CD8-positive, alpha-beta memory T cell (primary cell): ENCODE results near the gene SLC24A3. TPM values are rescaled to one million over a fixed set of nuclear protein-coding genes. Genes with fewer than 3 reads are reported as not detected.

Source experiments
- CTCF ChIA-PET: fragments of 350-600 bp; sonication (Branson Sonifier 250); formaldehyde crosslinking; loops from one replicate; lab custom pipeline; 2021; ENCODE audit warnings: antibody characterized with exemption; lab: Charles Lee
- POLR2A ChIA-PET: fragments of 350-600 bp; sonication (Branson Sonifier 250); formaldehyde crosslinking; loops from one replicate; lab custom pipeline; 2021; ENCODE audit warnings: antibody characterized with exemption; lab: Charles Lee
- DNase-seq, 5 donors: peaks; one replicate each; pipeline versions ENCODE4 v3.0.0 to v3.0.0-alpha.2; 2020 to 2022; ENCODE audit warnings: mixed read lengths in 1 of 5
- H3K27ac ChIP-seq: one replicate; pipeline ENCODE4 v1.7.0; 2013; ENCODE audit warnings: low read depth, mild to moderate bottlenecking, low read length, moderate library complexity
- H3K27me3 ChIP-seq: 2 replicates; pipeline ENCODE4 v1.7.0; 2013; ENCODE audit warnings: low read length, mild to moderate bottlenecking; ENCODE audit not compliant: insufficient read depth, poor library complexity, severe bottlenecking
- H3K36me3 ChIP-seq: 2 replicates; pipeline ENCODE4 v1.7.0; 2013; ENCODE audit warnings: mild to moderate bottlenecking, low read length, moderate library complexity; ENCODE audit not compliant: insufficient read depth
- H3K4me1 ChIP-seq: 2 replicates; pipeline ENCODE4 v1.7.0; 2013; ENCODE audit warnings: mild to moderate bottlenecking, low read length, moderate library complexity; ENCODE audit not compliant: insufficient read depth
- H3K4me3 ChIP-seq: 2 replicates; pipeline ENCODE4 v1.7.0; 2013; ENCODE audit warnings: mild to moderate bottlenecking, low read length
- H3K9me3 ChIP-seq: 2 replicates; pipeline ENCODE4 v1.7.0; 2013; ENCODE audit warnings: mild to moderate bottlenecking, low read length
- H3K27ac Mint-ChIP-seq, 8 donors: one replicate each; pipeline ENCODE4 v1.8.0; 2020 to 2021; ENCODE audit warnings: mixed read lengths in 8 of 8, mild to moderate bottlenecking in 6 of 8, inconsistent platforms in 3 of 8, moderate library complexity in 3 of 8
- H3K27me3 Mint-ChIP-seq, 2 donors: one replicate each; pipeline ENCODE4 v1.8.0; 2020 to 2021; ENCODE audit warnings: mixed read lengths in 2 of 2, mild to moderate bottlenecking in 1 of 2, moderate library complexity in 1 of 2
- H3K36me3 Mint-ChIP-seq, 3 donors: one replicate each; pipeline ENCODE4 v1.8.0; 2020 to 2021; ENCODE audit warnings: mixed read lengths in 3 of 3, inconsistent platforms in 1 of 3, mild to moderate bottlenecking in 1 of 3
- H3K4me1 Mint-ChIP-seq, 3 donors: one replicate each; pipeline ENCODE4 v1.8.0; 2020 to 2021; ENCODE audit warnings: mixed read lengths in 3 of 3, inconsistent platforms in 1 of 3, mild to moderate bottlenecking in 1 of 3
- H3K4me3 Mint-ChIP-seq, 7 donors: one replicate each; pipeline ENCODE4 v1.8.0; 2020 to 2021; ENCODE audit warnings: mixed read lengths in 7 of 7, mild to moderate bottlenecking in 6 of 7, moderate library complexity in 4 of 7, inconsistent platforms in 2 of 7
- H3K9me3 Mint-ChIP-seq, 5 donors: one replicate each; pipeline ENCODE4 v1.8.0; 2020 to 2022; ENCODE audit warnings: mixed read lengths in 5 of 5, mild to moderate bottlenecking in 3 of 5, moderate library complexity in 2 of 5, inconsistent platforms in 1 of 5
- polyA plus RNA-seq: library from polyadenylated mRNA; unstranded; fragments of 300-500 nt; fragmentation: Illumina TruSeq; gene quantifications from one replicate; pipeline ENCODE4 v1.2.3, GENCODE V29; 2021
- total RNA-seq, 2 experiments: library from RNA; stranded (reverse); gene quantifications; one replicate each; pipeline ENCODE4 v1.2.3, GENCODE V29; 2021

The SLC24A3 gene
- total and polyA plus RNA-seq, 3 experiments from 2014 or later: not detected

DNA sequence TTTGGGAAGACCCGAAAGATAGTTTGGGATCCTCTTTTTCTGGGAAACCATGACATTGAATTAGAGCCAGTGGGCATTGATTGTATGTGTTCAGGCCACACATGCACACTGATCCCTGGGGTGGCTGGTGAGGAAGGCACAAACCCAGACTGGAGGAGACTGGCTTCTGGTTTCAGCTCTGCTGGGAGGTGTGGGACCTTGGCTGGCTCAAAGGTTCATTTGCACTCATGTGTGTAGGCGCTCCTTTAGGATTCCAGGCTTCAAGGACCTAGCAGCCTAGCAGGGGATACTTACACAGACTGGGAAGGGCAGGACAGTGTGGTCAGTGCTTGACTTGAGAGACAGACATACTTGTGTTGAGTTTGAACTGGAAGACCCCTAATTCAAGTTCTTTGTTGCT, 552.8 kb downstream of the SLC24A3 start:
- H3K9me3 ChIP-seq: no peaks in the 10 kb centered on the region
- no peak overlapping the region for H3K27ac Mint-ChIP-seq
- no peaks in the 10 kb centered on the region for H3K36me3 ChIP-seq
- H3K27ac ChIP-seq: no peak overlapping the region
- H3K9me3 Mint-ChIP-seq: peaks cover 0 to 2% (median 0%) of the 10 kb centered on the region in 5 donors
- no peaks in the 10 kb centered on the region for H3K36me3 Mint-ChIP-seq
- H3K4me1 Mint-ChIP-seq: no peaks in the 10 kb centered on the region
- no peaks in the 10 kb centered on the region for H3K27me3 ChIP-seq
- H3K4me1 ChIP-seq: no peaks in the 10 kb centered on the region
- H3K4me3 Mint-ChIP-seq: no peak overlapping the region
- peaks cover 6 to 14% of the 10 kb centered on the region in 2 donors for H3K27me3 Mint-ChIP-seq
- no peak overlapping the region for H3K4me3 ChIP-seq
- CTCF ChIA-PET: no interaction called here
- POLR2A ChIA-PET: no interaction called here
- DNase-seq: no peak

DNA sequence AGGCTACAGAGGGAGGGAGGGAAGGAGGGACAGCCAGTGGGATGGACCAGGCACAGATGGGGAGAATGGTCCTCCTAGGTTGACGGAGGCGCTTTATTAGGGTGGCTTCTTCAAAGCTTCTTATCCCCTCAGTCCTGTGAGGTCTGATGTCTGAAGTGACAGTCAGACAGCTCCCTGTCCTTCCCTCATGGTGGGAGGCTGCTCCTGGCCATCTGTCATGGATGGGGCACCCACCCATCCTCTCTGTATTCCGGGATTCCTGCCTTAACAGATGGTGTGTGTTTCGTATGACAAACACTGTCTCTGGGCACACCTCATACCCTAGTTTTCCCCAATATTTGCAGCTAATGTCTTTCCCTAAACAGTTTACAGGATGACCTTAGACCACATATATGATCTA, 553.5 kb downstream of the SLC24A3 start:
- no peaks in the 10 kb centered on the region for H3K4me1 ChIP-seq
- H3K4me1 Mint-ChIP-seq: no peaks in the 10 kb centered on the region
- no peaks in the 10 kb centered on the region for H3K9me3 ChIP-seq
- no peak overlapping the region for H3K4me3 ChIP-seq
- no peak for DNase-seq
- no peak overlapping the region for H3K27ac Mint-ChIP-seq
- ChIA-PET CTCF (no interaction called here), POLR2A (no interaction called here)
- H3K36me3 Mint-ChIP-seq: no peaks in the 10 kb centered on the region
- peaks cover 0 to 2% (median 0%) of the 10 kb centered on the region in 5 donors for H3K9me3 Mint-ChIP-seq
- H3K27ac ChIP-seq: no peak overlapping the region
- H3K27me3 ChIP-seq: no peaks in the 10 kb centered on the region
- H3K27me3 Mint-ChIP-seq: peaks cover 2 to 14% of the 10 kb centered on the region in 2 donors
- H3K36me3 ChIP-seq: no peaks in the 10 kb centered on the region
- H3K4me3 Mint-ChIP-seq: no peak overlapping the region

- Histone ChIP-seq H3K4me1 (no peaks in the 10 kb centered on the region), H3K36me3 (no peaks in the 10 kb centered on the region), H3K27ac (no peak overlapping the region), H3K4me3 (no peak overlapping the region), H3K27me3 (no peaks in the 10 kb centered on the region), H3K9me3 (no peaks in the 10 kb centered on the region)
- ChIA-PET CTCF (no interaction called here), POLR2A (no interaction called here)
- H3K4me3 Mint-ChIP-seq: no peak overlapping the region
- no peaks in the 10 kb centered on the region for H3K36me3 Mint-ChIP-seq
- no peaks in the 10 kb centered on the region for H3K4me1 Mint-ChIP-seq
- H3K27ac Mint-ChIP-seq: no peak overlapping the region
- DNase-seq: no peak
- H3K27me3 Mint-ChIP-seq: peaks cover 3 to 12% of the 10 kb centered on the region in 2 donors
- peaks cover 0 to 2% (median 0%) of the 10 kb centered on the region in 5 donors for H3K9me3 Mint-ChIP-seq
Measured at GRCh38 chr20:19767070-19767469, 554.6 kb downstream of the SLC24A3 start.

- DNase-seq: no peak
- peaks cover 8 to 12% of the 10 kb centered on the region in 2 donors for H3K27me3 Mint-ChIP-seq
- no peaks in the 10 kb centered on the region for H3K36me3 ChIP-seq
- H3K27ac Mint-ChIP-seq: no peak overlapping the region
- H3K4me1 Mint-ChIP-seq: no peaks in the 10 kb centered on the region
- no peaks in the 10 kb centered on the region for H3K4me1 ChIP-seq
- H3K36me3 Mint-ChIP-seq: no peaks in the 10 kb centered on the region
- H3K27me3 ChIP-seq: no peaks in the 10 kb centered on the region
- H3K4me3 ChIP-seq: no peak overlapping the region
- H3K9me3 Mint-ChIP-seq: peaks cover 0 to 2% (median 0%) of the 10 kb centered on the region in 5 donors
- no peak overlapping the region for H3K4me3 Mint-ChIP-seq
- no peak overlapping the region for H3K27ac ChIP-seq
- no peaks in the 10 kb centered on the region for H3K9me3 ChIP-seq
- CTCF ChIA-PET: no interaction called here
- POLR2A ChIA-PET: no interaction called here
Measured at GRCh38 chr20:19768325-19768842, 555.9 kb downstream of the SLC24A3 start.

GRCh38 chr20:19769507-19769906, 557.1 kb downstream of the SLC24A3 start:
- DNase-seq: no peak
- no peaks in the 10 kb centered on the region for H3K4me1 ChIP-seq
- POLR2A ChIA-PET: no interaction called here
- Mint-ChIP-seq H3K36me3 (no peaks in the 10 kb centered on the region), H3K4me1 (no peaks in the 10 kb centered on the region), H3K27me3 (peaks cover 8 to 12% of the 10 kb centered on the region in 2 donors), H3K9me3 (peaks cover 0 to 2% (median 0%) of the 10 kb centered on the region in 5 donors), H3K27ac (no peak overlapping the region), H3K4me3 (no peak overlapping the region)
- no peaks in the 10 kb centered on the region for H3K9me3 ChIP-seq
- CTCF ChIA-PET: no interaction called here
- no peaks in the 10 kb centered on the region for H3K27me3 ChIP-seq
- no peak overlapping the region for H3K27ac ChIP-seq
- H3K36me3 ChIP-seq: no peaks in the 10 kb centered on the region
- no peak overlapping the region for H3K4me3 ChIP-seq

DNA sequence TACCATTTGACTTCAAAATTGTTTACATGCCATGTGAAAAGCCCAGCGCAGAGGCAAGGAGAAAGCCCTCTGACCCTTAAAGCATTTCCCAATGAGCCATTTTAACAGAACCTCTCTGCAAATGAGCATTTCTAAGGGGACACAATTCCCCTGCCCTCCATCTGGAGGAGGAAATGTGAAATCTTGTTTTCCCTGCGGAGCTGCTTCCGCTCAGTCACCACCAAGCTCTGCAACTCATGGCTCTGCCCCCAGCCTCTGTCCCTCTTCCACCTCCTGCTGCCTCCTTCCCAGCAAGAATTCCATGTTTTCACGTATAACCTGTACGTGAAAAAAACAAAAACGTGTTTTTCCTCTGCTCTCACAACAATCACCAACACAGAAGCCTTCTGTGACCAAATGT, 557.9 kb downstream of the SLC24A3 start:
- H3K4me3 Mint-ChIP-seq: no peak overlapping the region
- CTCF ChIA-PET: interaction anchor here (1.0 kb wide), 1 partner anchor 9 kb away, joined by 4 read pairs; no protein-coding TSS in a partner anchor

DNA sequence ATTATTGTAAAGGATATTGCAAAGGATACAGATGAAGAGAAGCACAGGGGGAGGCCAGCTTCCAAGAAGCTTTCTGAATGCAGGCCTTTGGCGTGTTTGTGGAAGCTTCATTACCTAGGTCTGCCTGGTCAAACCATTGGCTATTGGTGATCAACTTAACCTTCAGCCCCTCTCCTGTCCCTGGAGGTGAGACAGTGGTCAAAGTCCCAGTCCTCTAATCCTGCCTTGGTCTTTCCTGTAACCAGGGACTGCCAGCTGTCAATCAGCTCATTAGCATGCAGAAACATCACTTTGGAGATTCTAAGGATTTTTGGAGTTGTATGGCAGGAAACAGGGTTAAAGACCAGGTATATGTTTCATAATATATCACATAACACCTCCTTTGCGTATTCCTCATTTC, 558.6 kb downstream of the SLC24A3 start:
- no peak overlapping the region for H3K27ac Mint-ChIP-seq
- no peak overlapping the region for H3K4me3 ChIP-seq
- no peaks in the 10 kb centered on the region for H3K36me3 ChIP-seq
- peaks cover 0 to 2% (median 0%) of the 10 kb centered on the region in 5 donors for H3K9me3 Mint-ChIP-seq
- no peaks in the 10 kb centered on the region for H3K4me1 ChIP-seq
- no peaks in the 10 kb centered on the region for H3K27me3 ChIP-seq
- no peaks in the 10 kb centered on the region for H3K36me3 Mint-ChIP-seq
- no peaks in the 10 kb centered on the region for H3K9me3 ChIP-seq
- peaks cover 8 to 12% of the 10 kb centered on the region in 2 donors for H3K27me3 Mint-ChIP-seq
- no peak overlapping the region for H3K27ac ChIP-seq
- no peak for DNase-seq
- POLR2A ChIA-PET: no interaction called here
- H3K4me1 Mint-ChIP-seq: no peaks in the 10 kb centered on the region
- no peak overlapping the region for H3K4me3 Mint-ChIP-seq
- CTCF ChIA-PET: interaction anchor here (1.0 kb wide), 1 partner anchor 8 kb away, joined by 4 read pairs; no protein-coding TSS in a partner anchor

More for the DNA sequence above, 557.9 kb downstream of the SLC24A3 start:
- no peak for DNase-seq
- Histone ChIP-seq H3K27me3 (no peaks in the 10 kb centered on the region), H3K36me3 (no peaks in the 10 kb centered on the region), H3K4me3 (no peak overlapping the region), H3K4me1 (no peaks in the 10 kb centered on the region), H3K9me3 (no peaks in the 10 kb centered on the region), H3K27ac (no peak overlapping the region)
- H3K4me1 Mint-ChIP-seq: no peaks in the 10 kb centered on the region
- H3K27me3 Mint-ChIP-seq: peaks cover 8 to 12% of the 10 kb centered on the region in 2 donors
- POLR2A ChIA-PET: no interaction called here
- H3K36me3 Mint-ChIP-seq: no peaks in the 10 kb centered on the region
- H3K9me3 Mint-ChIP-seq: peaks cover 0 to 2% (median 0%) of the 10 kb centered on the region in 5 donors
- H3K27ac Mint-ChIP-seq: no peak overlapping the region
